Neural cell (in vitro differentiated cells): ENCODE measurements around the gene CTDSPL. TPM values are rescaled to one million over a fixed set of nuclear protein-coding genes. Genes with fewer than 3 reads are reported as not detected.

ENCODE experiments used
- H2AFZ ChIP-seq: fragments of 200-600, 300-800 bp; sonication (generic), shearing (Covaris generic); 2 replicates; pipeline ENCODE4 v1.6.0; 2014; ENCODE audit warnings: low read depth, mild to moderate bottlenecking, antibody characterized with exemption, low read length, moderate library complexity
- H3F3A ChIP-seq: fragments of 200-600 bp; shearing (Covaris generic); 2 replicates; pipeline ENCODE4 v1.6.1; 2016; ENCODE audit warnings: mild to moderate bottlenecking, moderate library complexity, mixed read lengths, antibody characterized with exemption, low read length; ENCODE audit not compliant: insufficient read depth, poor library complexity, severe bottlenecking
- H3K27ac ChIP-seq: fragments of 200-600, 300-800 bp; sonication (generic), shearing (Covaris generic); 2 replicates; pipeline ENCODE4 v1.5.1; 2014; ENCODE audit warnings: mild to moderate bottlenecking, low read length, moderate library complexity
- H3K27me3 ChIP-seq: fragments of 300-800, 200-600 bp; sonication (generic), shearing (Covaris generic); 2 replicates; pipeline ENCODE4 v1.6.0; 2014; ENCODE audit warnings: mild to moderate bottlenecking, low read depth, low read length, moderate library complexity; ENCODE audit not compliant: insufficient read depth
- H3K36me3 ChIP-seq: fragments of 300-800, 200-600 bp; sonication (generic), shearing (Covaris generic); 2 replicates; pipeline ENCODE4 v1.5.1; 2014; ENCODE audit warnings: mild to moderate bottlenecking, antibody characterized with exemption, low read length, moderate library complexity; ENCODE audit not compliant: insufficient read depth
- H3K4me2 ChIP-seq: fragments of 300-800, 200-600 bp; sonication (generic), shearing (Covaris generic); 2 replicates; pipeline ENCODE4 v1.6.0; 2014; ENCODE audit warnings: mild to moderate bottlenecking, low read length
- H3K4me3 ChIP-seq: fragments of 300-800, 200-600 bp; sonication (generic), shearing (Covaris generic); 2 replicates; pipeline ENCODE4 v1.5.1; 2014; ENCODE audit warnings: mild to moderate bottlenecking, low read length, moderate library complexity
- H3K79me2 ChIP-seq: fragments of 200-600 bp; shearing (Covaris generic); replicated peaks from 2 replicates; pipeline ENCODE4 v1.6.0; 2014; ENCODE audit warnings: mild to moderate bottlenecking, low read length, moderate library complexity; ENCODE audit not compliant: insufficient read depth
- H3K9ac ChIP-seq: fragments of 300-800, 200-600 bp; sonication (generic), shearing (Covaris generic); 2 replicates; pipeline ENCODE4 v1.6.1; 2016; ENCODE audit warnings: mild to moderate bottlenecking, low read length, mixed read lengths
- H3K9me2 ChIP-seq: fragments of 200-600 bp; shearing (Covaris generic); 2 replicates; pipeline ENCODE4 v1.6.1; 2016; ENCODE audit warnings: mild to moderate bottlenecking, low read length, mixed read lengths; ENCODE audit not compliant: insufficient read depth
- H3K9me3 ChIP-seq: fragments of 200-600, 300-800 bp; sonication (generic), shearing (Covaris generic); 2 replicates; pipeline ENCODE4 v1.6.1; 2016; ENCODE audit warnings: mild to moderate bottlenecking, mixed run types, low read length, moderate library complexity, mixed read lengths
- H4K20me1 ChIP-seq: fragments of 200-600 bp; shearing (Covaris generic); 2 replicates; pipeline ENCODE4 v1.6.1; 2016; ENCODE audit warnings: mild to moderate bottlenecking, mixed run types; ENCODE audit not compliant: insufficient read depth
- EP300 ChIP-seq: fragments of 450-650 bp; conservative IDR thresholded peaks from 2 replicates; pipeline ENCODE4 v1.6.1; 2014; ENCODE audit warnings: antibody characterized with exemption, mild to moderate bottlenecking, moderate library complexity; ENCODE audit not compliant: poor library complexity, severe bottlenecking
- EZH2 ChIP-seq: fragments of 200-600, 300-800 bp; shearing (Covaris generic), sonication (generic); IDR thresholded peaks from 2 replicates; pipeline ENCODE4 v1.6.1; 2014; ENCODE audit warnings: antibody characterized with exemption, low read length, borderline replicate concordance, mild to moderate bottlenecking; ENCODE audit not compliant: insufficient read depth, poor library complexity, severe bottlenecking
- MXI1 ChIP-seq: fragments of 450-650 bp; conservative IDR thresholded peaks from 2 replicates; pipeline ENCODE4 v1.6.1; 2014; ENCODE audit warnings: antibody characterized with exemption, mild to moderate bottlenecking; ENCODE audit not compliant: poor library complexity, severe bottlenecking
- POLR2AphosphoS5 ChIP-seq: IDR thresholded peaks from 2 replicates; pipeline ENCODE4 v1.6.1; 2012
- RAD21 ChIP-seq: fragments of 450-650 bp; conservative IDR thresholded peaks from 2 replicates; pipeline ENCODE4 v1.6.1; 2014; ENCODE audit warnings: antibody characterized with exemption, mild to moderate bottlenecking, moderate library complexity
- REST ChIP-seq: IDR thresholded peaks from 2 replicates; pipeline ENCODE4 v1.6.1; 2012; ENCODE audit warnings: borderline replicate concordance
- SMC3 ChIP-seq: fragments of 450-650 bp; conservative IDR thresholded peaks from 2 replicates; pipeline ENCODE4 v1.6.1; 2014; ENCODE audit warnings: antibody characterized with exemption, mild to moderate bottlenecking, moderate library complexity; ENCODE audit not compliant: poor library complexity
- TAF1 ChIP-seq: IDR thresholded peaks from 2 replicates; pipeline ENCODE4 v1.6.1; 2012; ENCODE audit warnings: low read depth
- polyA plus RNA-seq: library from polyadenylated mRNA; depleted of rRNA; stranded (reverse); fragments of >200 nt; gene quantifications from 2 replicates; pipeline ENCODE4 v1.2.3, GENCODE V29; 2014
- TF ChIP-seq, protein P1 (sequence below): fragments of 450-650 bp; IDR thresholded peaks from 2 replicates; pipeline ENCODE4 v1.5.1; 2014; ENCODE audit warnings: antibody characterized with exemption, mild to moderate bottlenecking, moderate library complexity; ENCODE audit not compliant: poor library complexity, severe bottlenecking

Gene CTDSPL
- polyA plus RNA-seq, 1 donor from 2014 or later = 17.0 TPM

DNA sequence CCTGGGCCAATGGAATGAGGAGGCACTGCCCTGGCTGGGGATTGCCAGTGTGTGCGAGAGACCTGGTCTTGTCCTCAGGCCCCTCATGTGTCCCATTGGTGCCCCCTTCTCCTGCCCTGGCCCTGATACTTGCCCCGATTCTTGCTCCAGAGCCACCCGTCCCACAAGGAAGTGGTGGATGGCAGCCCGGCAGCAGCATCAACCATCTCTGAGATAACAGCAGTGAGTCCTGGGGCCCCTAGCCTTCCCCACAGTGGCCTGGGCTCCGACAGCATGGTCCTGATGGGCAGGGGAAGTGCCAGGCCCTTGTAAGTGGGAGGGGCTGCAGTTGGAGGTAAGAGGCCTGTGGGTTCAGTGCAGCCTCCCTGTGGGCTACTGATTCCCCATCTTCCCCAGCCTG lies 144.4 kb downstream of the CTDSPL start:
- H3K27me3 ChIP-seq = no peaks in the 10 kb centered on the region
- H4K20me1 ChIP-seq = no peaks in the 10 kb centered on the region
- no peak overlapping the region for H3K9ac ChIP-seq
- TF ChIP-seq EZH2 = no peak
- TF ChIP-seq, protein P1, sequence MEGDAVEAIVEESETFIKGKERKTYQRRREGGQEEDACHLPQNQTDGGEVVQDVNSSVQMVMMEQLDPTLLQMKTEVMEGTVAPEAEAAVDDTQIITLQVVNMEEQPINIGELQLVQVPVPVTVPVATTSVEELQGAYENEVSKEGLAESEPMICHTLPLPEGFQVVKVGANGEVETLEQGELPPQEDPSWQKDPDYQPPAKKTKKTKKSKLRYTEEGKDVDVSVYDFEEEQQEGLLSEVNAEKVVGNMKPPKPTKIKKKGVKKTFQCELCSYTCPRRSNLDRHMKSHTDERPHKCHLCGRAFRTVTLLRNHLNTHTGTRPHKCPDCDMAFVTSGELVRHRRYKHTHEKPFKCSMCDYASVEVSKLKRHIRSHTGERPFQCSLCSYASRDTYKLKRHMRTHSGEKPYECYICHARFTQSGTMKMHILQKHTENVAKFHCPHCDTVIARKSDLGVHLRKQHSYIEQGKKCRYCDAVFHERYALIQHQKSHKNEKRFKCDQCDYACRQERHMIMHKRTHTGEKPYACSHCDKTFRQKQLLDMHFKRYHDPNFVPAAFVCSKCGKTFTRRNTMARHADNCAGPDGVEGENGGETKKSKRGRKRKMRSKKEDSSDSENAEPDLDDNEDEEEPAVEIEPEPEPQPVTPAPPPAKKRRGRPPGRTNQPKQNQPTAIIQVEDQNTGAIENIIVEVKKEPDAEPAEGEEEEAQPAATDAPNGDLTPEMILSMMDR = no peak
- no peak for TF ChIP-seq EP300
- no peak for TF ChIP-seq POLR2AphosphoS5
- no peak for TF ChIP-seq TAF1
- no peak for TF ChIP-seq MXI1
- no peak for TF ChIP-seq SMC3
- no peak for TF ChIP-seq REST
- TF ChIP-seq RAD21 = no peak
- no peak overlapping the region for H3K4me2 ChIP-seq
- H3F3A ChIP-seq = no peaks in the 10 kb centered on the region
- no peaks in the 10 kb centered on the region for H3K79me2 ChIP-seq
- H3K9me2 ChIP-seq = no peaks in the 10 kb centered on the region
- no peaks in the 10 kb centered on the region for H3K9me3 ChIP-seq
- no peak overlapping the region for H2AFZ ChIP-seq
- no peak overlapping the region for H3K27ac ChIP-seq
- H3K4me3 ChIP-seq = no peak overlapping the region
- no peaks in the 10 kb centered on the region for H3K36me3 ChIP-seq

GRCh38 chr3:38006445-38006995 lies 144.8 kb downstream of the CTDSPL start:
- no peaks in the 10 kb centered on the region for H3K79me2 ChIP-seq
- no peak overlapping the region for H3K4me3 ChIP-seq
- no peak overlapping the region for H2AFZ ChIP-seq
- no peak overlapping the region for H3K4me2 ChIP-seq
- no peaks in the 10 kb centered on the region for H3K27me3 ChIP-seq
- H3F3A ChIP-seq = no peaks in the 10 kb centered on the region
- no peaks in the 10 kb centered on the region for H3K9me2 ChIP-seq
- no peak overlapping the region for H3K27ac ChIP-seq
- TF ChIP-seq, protein P1 = no peak
- TF ChIP-seq SMC3 (no peak), MXI1 (no peak), TAF1 (no peak), EZH2 (no peak), EP300 (no peak), RAD21 (no peak), REST (no peak), POLR2AphosphoS5 (no peak)
- no peaks in the 10 kb centered on the region for H3K36me3 ChIP-seq
- H3K9ac ChIP-seq = no peak overlapping the region
- no peaks in the 10 kb centered on the region for H3K9me3 ChIP-seq
- H4K20me1 ChIP-seq = no peaks in the 10 kb centered on the region
